ENCODE results near the gene MBNL1.

The MBNL1 gene

GRCh38 chr3:152309535-152310307, 41.0 kb downstream of the MBNL1 start:
- H3K4me2 ChIP-seq (ENCODE audit: low read length): no peak overlapping the region
- H4K20me1 ChIP-seq (ENCODE audit: control insufficient read depth, insufficient read depth, low read depth, low read length): peaks cover 17% of the 10 kb centered on the region; the same call in 1 of the 2 replicates
- H3K27ac ChIP-seq (ENCODE audit: low read depth, low read length): no peak overlapping the region
- H3K79me2 ChIP-seq (ENCODE audit: control insufficient read depth, low read length): peaks cover 100% of the 10 kb centered on the region
- peaks cover 71% of the 10 kb centered on the region for H3K36me3 ChIP-seq (ENCODE audit: control insufficient read depth, low read length)
- H3F3A ChIP-seq (ENCODE audit: control insufficient read depth, insufficient read depth): peaks cover 11% of the 10 kb centered on the region
- TF ChIP-seq, protein P1, sequence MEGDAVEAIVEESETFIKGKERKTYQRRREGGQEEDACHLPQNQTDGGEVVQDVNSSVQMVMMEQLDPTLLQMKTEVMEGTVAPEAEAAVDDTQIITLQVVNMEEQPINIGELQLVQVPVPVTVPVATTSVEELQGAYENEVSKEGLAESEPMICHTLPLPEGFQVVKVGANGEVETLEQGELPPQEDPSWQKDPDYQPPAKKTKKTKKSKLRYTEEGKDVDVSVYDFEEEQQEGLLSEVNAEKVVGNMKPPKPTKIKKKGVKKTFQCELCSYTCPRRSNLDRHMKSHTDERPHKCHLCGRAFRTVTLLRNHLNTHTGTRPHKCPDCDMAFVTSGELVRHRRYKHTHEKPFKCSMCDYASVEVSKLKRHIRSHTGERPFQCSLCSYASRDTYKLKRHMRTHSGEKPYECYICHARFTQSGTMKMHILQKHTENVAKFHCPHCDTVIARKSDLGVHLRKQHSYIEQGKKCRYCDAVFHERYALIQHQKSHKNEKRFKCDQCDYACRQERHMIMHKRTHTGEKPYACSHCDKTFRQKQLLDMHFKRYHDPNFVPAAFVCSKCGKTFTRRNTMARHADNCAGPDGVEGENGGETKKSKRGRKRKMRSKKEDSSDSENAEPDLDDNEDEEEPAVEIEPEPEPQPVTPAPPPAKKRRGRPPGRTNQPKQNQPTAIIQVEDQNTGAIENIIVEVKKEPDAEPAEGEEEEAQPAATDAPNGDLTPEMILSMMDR (IDR thresholded peaks at IDR 0.05; ENCODE audit: low read depth, low read length, poor library complexity, severe bottlenecking): no peak
- no peak for TF ChIP-seq EZH2phosphoT487 (IDR thresholded peaks at IDR 0.05; ENCODE audit: borderline replicate concordance, low read length)
- peaks cover 23% of the 10 kb centered on the region for H3K4me1 ChIP-seq (ENCODE audit: control insufficient read depth, low read length)
- no peaks in the 10 kb centered on the region for H3K27me3 ChIP-seq (ENCODE audit: control insufficient read depth, low read length)
- no peaks in the 10 kb centered on the region for H3K9me2 ChIP-seq (replicated peaks; ENCODE audit: control insufficient read depth, low read length)
- H3K9me3 ChIP-seq (ENCODE audit: control insufficient read depth, insufficient read depth, low read length): no peaks in the 10 kb centered on the region
- H3K4me3 ChIP-seq (ENCODE audit: low read length): no peak overlapping the region

DNA sequence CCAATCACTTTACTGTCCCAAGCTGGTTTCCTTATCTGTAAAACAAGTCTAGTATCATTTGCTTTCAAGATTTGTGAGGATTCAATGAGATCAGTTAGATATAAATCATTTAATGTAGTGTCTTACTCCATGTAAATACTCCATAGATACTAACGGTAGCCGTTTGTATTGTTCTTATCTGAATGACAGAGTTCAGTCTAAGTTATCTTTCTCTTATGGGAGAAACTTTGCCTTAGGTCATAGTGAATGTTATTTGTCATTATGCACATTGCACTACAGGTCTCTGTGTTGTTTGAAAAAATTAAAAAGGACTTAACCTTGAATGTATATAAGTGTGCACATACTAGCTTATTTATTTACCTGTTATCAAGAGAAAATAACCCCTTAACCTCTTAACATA, 44.7 kb downstream of the MBNL1 start:
- Histone ChIP-seq H3K4me3 (ENCODE audit: low read length) (no peak overlapping the region), H3K9me2 (replicated peaks; ENCODE audit: control insufficient read depth, low read length) (no peaks in the 10 kb centered on the region), H3K79me2 (ENCODE audit: control insufficient read depth, low read length) (peaks cover 100% of the 10 kb centered on the region), H3K27ac (ENCODE audit: low read depth, low read length) (no peak overlapping the region), H3K4me2 (ENCODE audit: low read length) (no peak overlapping the region), H3K9me3 (ENCODE audit: control insufficient read depth, insufficient read depth, low read length) (no peaks in the 10 kb centered on the region), H3K27me3 (ENCODE audit: control insufficient read depth, low read length) (no peaks in the 10 kb centered on the region), H3K36me3 (ENCODE audit: control insufficient read depth, low read length) (peaks cover 64% of the 10 kb centered on the region), H3K4me1 (ENCODE audit: control insufficient read depth, low read length) (peaks cover 38% of the 10 kb centered on the region), H4K20me1 (ENCODE audit: control insufficient read depth, insufficient read depth, low read depth, low read length) (peaks cover under 1% of the 10 kb centered on the region; the same call in 1 of the 2 replicates), H3F3A (ENCODE audit: control insufficient read depth, insufficient read depth) (peaks cover 24% of the 10 kb centered on the region)
- TF ChIP-seq, protein P1 (IDR thresholded peaks at IDR 0.05; ENCODE audit: low read depth, low read length, poor library complexity, severe bottlenecking): no peak
- no peak for TF ChIP-seq EZH2phosphoT487 (IDR thresholded peaks at IDR 0.05; ENCODE audit: borderline replicate concordance, low read length)

DNA sequence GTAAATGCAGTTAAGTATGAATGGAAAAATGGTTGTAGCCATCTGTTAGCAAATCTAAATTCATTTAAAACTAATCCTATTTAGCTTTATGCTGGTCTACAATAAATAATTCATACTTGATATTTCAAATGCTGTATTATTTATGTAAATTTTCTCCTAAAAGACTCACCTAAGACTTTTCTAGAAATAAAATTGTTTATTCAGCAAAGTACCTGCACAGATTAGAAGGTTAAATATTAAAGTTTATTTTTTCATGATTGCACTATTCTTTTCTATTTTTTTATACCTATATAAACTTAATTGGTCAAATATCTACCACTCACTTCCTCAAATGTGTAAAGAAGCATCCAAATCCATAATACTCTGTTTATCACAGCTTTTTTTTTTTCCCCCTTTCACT, 45.2 kb downstream of the MBNL1 start:
- Histone ChIP-seq H3K4me2 (ENCODE audit: low read length) (no peak overlapping the region), H3K36me3 (ENCODE audit: control insufficient read depth, low read length) (peaks cover 64% of the 10 kb centered on the region), H3K79me2 (ENCODE audit: control insufficient read depth, low read length) (peaks cover 100% of the 10 kb centered on the region), H3K4me3 (ENCODE audit: low read length) (no peak overlapping the region), H3K27ac (ENCODE audit: low read depth, low read length) (no peak overlapping the region), H3K9me2 (replicated peaks; ENCODE audit: control insufficient read depth, low read length) (no peaks in the 10 kb centered on the region), H4K20me1 (ENCODE audit: control insufficient read depth, insufficient read depth, low read depth, low read length) (no peaks in the 10 kb centered on the region), H3K4me1 (ENCODE audit: control insufficient read depth, low read length) (peaks cover 42% of the 10 kb centered on the region), H3K9me3 (ENCODE audit: control insufficient read depth, insufficient read depth, low read length) (no peaks in the 10 kb centered on the region), H3K27me3 (ENCODE audit: control insufficient read depth, low read length) (no peaks in the 10 kb centered on the region), H3F3A (ENCODE audit: control insufficient read depth, insufficient read depth) (peaks cover 22% of the 10 kb centered on the region)
- TF ChIP-seq, protein P1 (IDR thresholded peaks at IDR 0.05; ENCODE audit: low read depth, low read length, poor library complexity, severe bottlenecking): no peak
- TF ChIP-seq EZH2phosphoT487 (IDR thresholded peaks at IDR 0.05; ENCODE audit: borderline replicate concordance, low read length): no peak
